GM23338 (cell line): ENCODE data around the gene NKAIN2. TPM values are rescaled to one million over a fixed set of nuclear protein-coding genes. Genes with fewer than 3 reads are reported as not detected.

ENCODE experiments used
- ATAC-seq: fragments of 200-7000 bp; cut with Tn5 transposase; 3 replicates; pipeline ENCODE4 v1.9.1; 2020
- DNase-seq: peaks from one replicate; pipeline ENCODE4 v3.0.0-alpha.2; 2015; ENCODE audit warnings: low spot score
- H2AFZ ChIP-seq: fragments of 200-600 bp; sonication (generic); 2 replicates; pipeline ENCODE4 v1.8.0; 2016; ENCODE audit warnings: antibody characterized with exemption, mild to moderate bottlenecking, moderate library complexity
- H3F3A ChIP-seq: fragments of 200-600 bp; sonication (generic); replicated peaks from 2 replicates; pipeline ENCODE4 v1.8.0; 2017; ENCODE audit warnings: antibody characterized with exemption, mixed run types, low read depth
- H3K27ac ChIP-seq: fragments of 200-600 bp; sonication (generic); 2 replicates; pipeline ENCODE4 v1.6.1; 2016; ENCODE audit warnings: low read depth
- H3K27me3 ChIP-seq: fragments of 200-600 bp; sonication (generic); 2 replicates; pipeline ENCODE4 v1.8.0; 2016; ENCODE audit warnings: mild to moderate bottlenecking, mixed run types, moderate library complexity; ENCODE audit not compliant: insufficient read depth
- H3K36me3 ChIP-seq: fragments of 200-600 bp; sonication (generic); 2 replicates; pipeline ENCODE4 v1.8.0; 2016; ENCODE audit warnings: mild to moderate bottlenecking; ENCODE audit not compliant: insufficient read depth
- H3K4me1 ChIP-seq: fragments of 200-600 bp; sonication (generic); 2 replicates; pipeline ENCODE4 v1.8.0; 2016; ENCODE audit warnings: mild to moderate bottlenecking, moderate library complexity; ENCODE audit not compliant: insufficient read depth
- H3K4me2 ChIP-seq: fragments of 200-600 bp; sonication (generic); 2 replicates; pipeline ENCODE4 v1.7.1; 2017; ENCODE audit warnings: mixed run types
- H3K4me3 ChIP-seq: fragments of 200-600 bp; sonication (generic); 2 replicates; pipeline ENCODE4 v1.6.1; 2016; ENCODE audit warnings: mixed run types
- H3K79me2 ChIP-seq: fragments of 200-600 bp; sonication (generic); replicated peaks from 2 replicates; pipeline ENCODE4 v1.8.0; 2017; ENCODE audit warnings: mild to moderate bottlenecking; ENCODE audit not compliant: insufficient read depth
- H3K9me2 ChIP-seq: fragments of 200-600 bp; sonication (generic); 2 replicates; pipeline ENCODE4 v1.8.0; 2017; ENCODE audit not compliant: insufficient read depth
- H4K20me1 ChIP-seq: fragments of 200-600 bp; sonication (generic); replicated peaks from 2 replicates; pipeline ENCODE4 v1.8.0; 2017; ENCODE audit warnings: mild to moderate bottlenecking; ENCODE audit not compliant: insufficient read depth
- H3K27ac Mint-ChIP-seq: 2 replicates; pipeline ENCODE4 v1.8.0; 2020; ENCODE audit warnings: inconsistent platforms, mild to moderate bottlenecking, moderate library complexity, mixed read lengths
- H3K27me3 Mint-ChIP-seq: 3 replicates; pipeline ENCODE4 v1.8.0; 2022; ENCODE audit warnings: low read depth, mild to moderate bottlenecking, moderate library complexity, mixed read lengths, inconsistent platforms; ENCODE audit not compliant: insufficient read depth, poor library complexity
- H3K36me3 Mint-ChIP-seq: 3 replicates; pipeline ENCODE4 v1.8.0; 2021; ENCODE audit warnings: low read depth, mild to moderate bottlenecking, inconsistent platforms, moderate library complexity, mixed read lengths
- H3K4me1 Mint-ChIP-seq: 3 replicates; pipeline ENCODE4 v1.8.0; 2020; ENCODE audit warnings: mild to moderate bottlenecking, inconsistent platforms, mixed read lengths
- H3K4me3 Mint-ChIP-seq: 3 replicates; pipeline ENCODE4 v1.8.0; 2021; ENCODE audit warnings: moderate library complexity, mild to moderate bottlenecking, inconsistent platforms, mixed read lengths
- H3K9me3 Mint-ChIP-seq: 3 replicates; pipeline ENCODE4 v1.8.0; 2020; ENCODE audit warnings: moderate library complexity, mild to moderate bottlenecking, inconsistent platforms, mixed read lengths
- CREB1 ChIP-seq: fragments of 250-450 bp; sonication (Bioruptor Pico); IDR thresholded peaks from 2 replicates; pipeline ENCODE4 v1.5.0; 2020; ENCODE audit warnings: low read depth, mild to moderate bottlenecking, moderate library complexity
- EZH2 ChIP-seq: fragments of 200-600 bp; sonication (generic); IDR thresholded peaks from one replicate; pipeline ENCODE4 v1.8.0; 2017; ENCODE audit warnings: antibody characterized with exemption, mild to moderate bottlenecking, low read depth; ENCODE audit not compliant: unreplicated experiment
- STAT1 ChIP-seq: IDR thresholded peaks from one replicate; pipeline ENCODE4 v1.6.1; 2016; ENCODE audit warnings: antibody characterized with exemption; ENCODE audit not compliant: unreplicated experiment
- polyA plus RNA-seq: library from polyadenylated mRNA; unstranded; fragments of >200 nt; fragmentation: Nextera tagmentation; extraction: Ambion mirVana; gene quantifications from 2 replicates; pipeline ENCODE4 v1.2.1, GENCODE V29; 2016
- total RNA-seq: library from RNA; depleted of rRNA; stranded (reverse); fragments of >200 nt; shearing (Covaris generic); gene quantifications from 2 replicates; pipeline ENCODE4 v1.2.3, GENCODE V29; 2014
- TF ChIP-seq, protein P1 (sequence below): fragments of 250-450 bp; sonication (Bioruptor Pico); IDR thresholded peaks from 2 replicates; pipeline ENCODE4 v1.5.0; 2020; ENCODE audit warnings: mild to moderate bottlenecking, moderate library complexity
- TF ChIP-seq, protein P2 (sequence below): IDR thresholded peaks from one replicate; pipeline ENCODE4 v1.6.1; 2018; ENCODE audit warnings: antibody characterized with exemption; ENCODE audit not compliant: unreplicated experiment

The NKAIN2 gene
- total and polyA plus RNA-seq, 2 experiments from 2014 or later = 0.39 to 1.1 TPM

DNA sequence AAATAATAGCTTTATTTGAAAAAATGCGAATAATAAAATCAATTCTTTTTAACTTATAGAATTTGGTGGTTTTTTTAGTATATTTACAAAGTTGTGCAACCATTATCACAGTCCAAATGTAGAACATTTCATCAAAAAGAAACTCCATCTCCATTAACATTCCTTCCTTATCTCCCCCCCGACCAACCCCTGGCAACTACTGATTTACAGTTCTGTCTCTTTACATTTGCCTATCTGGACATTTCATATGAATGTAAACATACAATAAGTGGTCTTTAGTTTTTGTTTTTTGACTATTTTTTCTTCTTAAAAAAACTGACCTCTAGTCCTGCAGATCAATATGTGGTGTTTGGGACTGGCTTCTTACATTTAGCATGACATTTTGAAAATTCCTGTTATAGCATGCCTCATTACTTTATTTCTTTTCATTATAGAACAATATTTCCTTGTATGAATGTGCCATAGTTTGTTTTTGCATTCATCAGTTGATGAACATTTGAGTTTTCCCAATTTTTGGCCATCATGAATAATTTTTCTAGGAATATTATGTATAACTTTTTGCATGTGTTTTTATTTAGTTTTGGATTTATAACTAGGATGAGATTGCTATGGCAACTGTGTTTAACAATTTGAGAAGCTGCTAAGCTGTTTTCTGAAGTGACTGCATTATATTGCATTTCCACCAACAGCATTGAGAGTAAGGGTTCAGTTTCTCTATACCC is 344.7 kb downstream of the NKAIN2 start (continued):
- TF ChIP-seq, protein P1, sequence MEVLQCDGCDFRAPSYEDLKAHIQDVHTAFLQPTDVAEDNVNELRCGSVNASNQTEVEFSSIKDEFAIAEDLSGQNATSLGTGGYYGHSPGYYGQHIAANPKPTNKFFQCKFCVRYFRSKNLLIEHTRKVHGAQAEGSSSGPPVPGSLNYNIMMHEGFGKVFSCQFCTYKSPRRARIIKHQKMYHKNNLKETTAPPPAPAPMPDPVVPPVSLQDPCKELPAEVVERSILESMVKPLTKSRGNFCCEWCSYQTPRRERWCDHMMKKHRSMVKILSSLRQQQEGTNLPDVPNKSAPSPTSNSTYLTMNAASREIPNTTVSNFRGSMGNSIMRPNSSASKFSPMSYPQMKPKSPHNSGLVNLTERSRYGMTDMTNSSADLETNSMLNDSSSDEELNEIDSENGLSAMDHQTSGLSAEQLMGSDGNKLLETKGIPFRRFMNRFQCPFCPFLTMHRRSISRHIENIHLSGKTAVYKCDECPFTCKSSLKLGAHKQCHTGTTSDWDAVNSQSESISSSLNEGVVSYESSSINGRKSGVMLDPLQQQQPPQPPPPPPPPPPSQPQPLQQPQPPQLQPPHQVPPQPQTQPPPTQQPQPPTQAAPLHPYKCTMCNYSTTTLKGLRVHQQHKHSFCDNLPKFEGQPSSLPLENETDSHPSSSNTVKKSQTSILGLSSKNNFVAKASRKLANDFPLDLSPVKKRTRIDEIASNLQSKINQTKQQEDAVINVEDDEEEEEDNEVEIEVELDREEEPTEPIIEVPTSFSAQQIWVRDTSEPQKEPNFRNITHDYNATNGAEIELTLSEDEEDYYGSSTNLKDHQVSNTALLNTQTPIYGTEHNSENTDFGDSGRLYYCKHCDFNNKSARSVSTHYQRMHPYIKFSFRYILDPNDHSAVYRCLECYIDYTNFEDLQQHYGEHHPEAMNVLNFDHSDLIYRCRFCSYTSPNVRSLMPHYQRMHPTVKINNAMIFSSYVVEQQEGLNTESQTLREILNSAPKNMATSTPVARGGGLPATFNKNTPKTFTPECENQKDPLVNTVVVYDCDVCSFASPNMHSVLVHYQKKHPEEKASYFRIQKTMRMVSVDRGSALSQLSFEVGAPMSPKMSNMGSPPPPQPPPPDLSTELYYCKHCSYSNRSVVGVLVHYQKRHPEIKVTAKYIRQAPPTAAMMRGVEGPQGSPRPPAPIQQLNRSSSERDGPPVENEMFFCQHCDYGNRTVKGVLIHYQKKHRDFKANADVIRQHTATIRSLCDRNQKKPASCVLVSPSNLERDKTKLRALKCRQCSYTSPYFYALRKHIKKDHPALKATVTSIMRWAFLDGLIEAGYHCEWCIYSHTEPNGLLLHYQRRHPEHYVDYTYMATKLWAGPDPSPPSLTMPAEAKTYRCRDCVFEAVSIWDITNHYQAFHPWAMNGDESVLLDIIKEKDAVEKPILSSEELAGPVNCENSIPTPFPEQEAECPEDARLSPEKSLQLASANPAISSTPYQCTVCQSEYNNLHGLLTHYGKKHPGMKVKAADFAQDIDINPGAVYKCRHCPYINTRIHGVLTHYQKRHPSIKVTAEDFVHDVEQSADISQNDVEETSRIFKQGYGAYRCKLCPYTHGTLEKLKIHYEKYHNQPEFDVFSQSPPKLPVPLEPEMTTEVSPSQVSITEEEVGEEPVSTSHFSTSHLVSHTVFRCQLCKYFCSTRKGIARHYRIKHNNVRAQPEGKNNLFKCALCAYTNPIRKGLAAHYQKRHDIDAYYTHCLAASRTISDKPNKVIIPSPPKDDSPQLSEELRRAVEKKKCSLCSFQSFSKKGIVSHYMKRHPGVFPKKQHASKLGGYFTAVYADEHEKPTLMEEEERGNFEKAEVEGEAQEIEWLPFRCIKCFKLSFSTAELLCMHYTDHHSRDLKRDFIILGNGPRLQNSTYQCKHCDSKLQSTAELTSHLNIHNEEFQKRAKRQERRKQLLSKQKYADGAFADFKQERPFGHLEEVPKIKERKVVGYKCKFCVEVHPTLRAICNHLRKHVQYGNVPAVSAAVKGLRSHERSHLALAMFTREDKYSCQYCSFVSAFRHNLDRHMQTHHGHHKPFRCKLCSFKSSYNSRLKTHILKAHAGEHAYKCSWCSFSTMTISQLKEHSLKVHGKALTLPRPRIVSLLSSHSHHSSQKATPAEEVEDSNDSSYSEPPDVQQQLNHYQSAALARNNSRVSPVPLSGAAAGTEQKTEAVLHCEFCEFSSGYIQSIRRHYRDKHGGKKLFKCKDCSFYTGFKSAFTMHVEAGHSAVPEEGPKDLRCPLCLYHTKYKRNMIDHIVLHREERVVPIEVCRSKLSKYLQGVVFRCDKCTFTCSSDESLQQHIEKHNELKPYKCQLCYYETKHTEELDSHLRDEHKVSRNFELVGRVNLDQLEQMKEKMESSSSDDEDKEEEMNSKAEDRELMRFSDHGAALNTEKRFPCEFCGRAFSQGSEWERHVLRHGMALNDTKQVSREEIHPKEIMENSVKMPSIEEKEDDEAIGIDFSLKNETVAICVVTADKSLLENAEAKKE (CRISPR knock-in tag) = no peak
- TF ChIP-seq STAT1 = no peak
- TF ChIP-seq CREB1 = no peak

DNA sequence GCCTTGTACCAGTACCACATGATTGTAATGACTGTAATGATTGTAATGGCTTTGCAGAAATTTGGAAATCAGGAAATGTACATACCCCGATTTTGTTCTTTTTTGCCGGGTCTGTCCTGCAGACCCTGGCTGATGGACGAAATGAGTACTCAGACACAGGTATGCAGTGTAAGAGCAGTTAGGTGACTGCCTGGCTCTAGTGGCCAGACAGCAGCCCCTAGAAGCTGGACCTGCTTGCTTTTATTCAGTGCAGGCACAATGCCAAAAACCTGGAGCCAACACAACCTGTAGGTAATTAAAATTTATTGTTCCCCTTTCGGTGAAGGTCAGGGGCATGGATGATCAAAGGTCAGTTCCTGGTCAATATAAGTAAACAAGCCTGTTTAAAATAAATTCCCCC is 346.0 kb downstream of the NKAIN2 start:
- Histone ChIP-seq H3K4me3 (no peak overlapping the region), H3K9me2 (no peaks in the 10 kb centered on the region), H3F3A (no peaks in the 10 kb centered on the region), H3K27ac (no peak overlapping the region), H4K20me1 (no peaks in the 10 kb centered on the region), H3K4me2 (no peak overlapping the region), H3K27me3 (no peaks in the 10 kb centered on the region), H3K79me2 (no peaks in the 10 kb centered on the region), H2AFZ (no peak overlapping the region), H3K4me1 (no peaks in the 10 kb centered on the region), H3K36me3 (no peaks in the 10 kb centered on the region)
- H3K4me3 Mint-ChIP-seq = no peak overlapping the region
- ATAC-seq (no peak), DNase-seq (no peak)
- H3K9me3 Mint-ChIP-seq = no peaks in the 10 kb centered on the region
- no peak overlapping the region for H3K27ac Mint-ChIP-seq
- H3K4me1 Mint-ChIP-seq = no peaks in the 10 kb centered on the region
- H3K27me3 Mint-ChIP-seq = no peaks in the 10 kb centered on the region
- H3K36me3 Mint-ChIP-seq = no peaks in the 10 kb centered on the region
- TF ChIP-seq, protein P1 (CRISPR knock-in tag) = no peak
- TF ChIP-seq, protein P2, sequence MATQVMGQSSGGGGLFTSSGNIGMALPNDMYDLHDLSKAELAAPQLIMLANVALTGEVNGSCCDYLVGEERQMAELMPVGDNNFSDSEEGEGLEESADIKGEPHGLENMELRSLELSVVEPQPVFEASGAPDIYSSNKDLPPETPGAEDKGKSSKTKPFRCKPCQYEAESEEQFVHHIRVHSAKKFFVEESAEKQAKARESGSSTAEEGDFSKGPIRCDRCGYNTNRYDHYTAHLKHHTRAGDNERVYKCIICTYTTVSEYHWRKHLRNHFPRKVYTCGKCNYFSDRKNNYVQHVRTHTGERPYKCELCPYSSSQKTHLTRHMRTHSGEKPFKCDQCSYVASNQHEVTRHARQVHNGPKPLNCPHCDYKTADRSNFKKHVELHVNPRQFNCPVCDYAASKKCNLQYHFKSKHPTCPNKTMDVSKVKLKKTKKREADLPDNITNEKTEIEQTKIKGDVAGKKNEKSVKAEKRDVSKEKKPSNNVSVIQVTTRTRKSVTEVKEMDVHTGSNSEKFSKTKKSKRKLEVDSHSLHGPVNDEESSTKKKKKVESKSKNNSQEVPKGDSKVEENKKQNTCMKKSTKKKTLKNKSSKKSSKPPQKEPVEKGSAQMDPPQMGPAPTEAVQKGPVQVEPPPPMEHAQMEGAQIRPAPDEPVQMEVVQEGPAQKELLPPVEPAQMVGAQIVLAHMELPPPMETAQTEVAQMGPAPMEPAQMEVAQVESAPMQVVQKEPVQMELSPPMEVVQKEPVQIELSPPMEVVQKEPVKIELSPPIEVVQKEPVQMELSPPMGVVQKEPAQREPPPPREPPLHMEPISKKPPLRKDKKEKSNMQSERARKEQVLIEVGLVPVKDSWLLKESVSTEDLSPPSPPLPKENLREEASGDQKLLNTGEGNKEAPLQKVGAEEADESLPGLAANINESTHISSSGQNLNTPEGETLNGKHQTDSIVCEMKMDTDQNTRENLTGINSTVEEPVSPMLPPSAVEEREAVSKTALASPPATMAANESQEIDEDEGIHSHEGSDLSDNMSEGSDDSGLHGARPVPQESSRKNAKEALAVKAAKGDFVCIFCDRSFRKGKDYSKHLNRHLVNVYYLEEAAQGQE = no peak
- no peak for TF ChIP-seq EZH2
